Inflammatory macrophage (primary cell): ENCODE measurements around the gene PPP2R2B.

Experiments
- DNase-seq, 2 donors: peaks; one replicate each; pipeline ENCODE4 v3.0.0-alpha.2; 2020 to 2022

The PPP2R2B gene

GRCh38 chr5:146690880-146691355 lies 187.6 kb downstream of the PPP2R2B start:
- no peak for DNase-seq

- DNase-seq: no peak
Observed at GRCh38 chr5:146687630-146688029, 190.9 kb downstream of the PPP2R2B start.

GRCh38 chr5:146683861-146684260 lies 194.7 kb downstream of the PPP2R2B start:
- no peak for DNase-seq

GRCh38 chr5:146682899-146683532 lies 195.5 kb downstream of the PPP2R2B start:
- no peak for DNase-seq

- no peak for DNase-seq
Observed at GRCh38 chr5:146681585-146682105, 196.9 kb downstream of the PPP2R2B start.

GRCh38 chr5:146680846-146681584 lies 197.5 kb downstream of the PPP2R2B start:
- DNase-seq: no peak

GRCh38 chr5:146675636-146676035 lies 202.9 kb downstream of the PPP2R2B start:
- DNase-seq: no peak

- no peak for DNase-seq
Observed at GRCh38 chr5:146672866-146673265, 205.7 kb downstream of the PPP2R2B start.

GRCh38 chr5:146671561-146672295 lies 206.8 kb downstream of the PPP2R2B start:
- no peak for DNase-seq

- DNase-seq: no peak
Observed at GRCh38 chr5:146669656-146670055, 208.9 kb downstream of the PPP2R2B start.

GRCh38 chr5:146667633-146668272 lies 210.8 kb downstream of the PPP2R2B start:
- DNase-seq: no peak

GRCh38 chr5:146662229-146662628 lies 216.3 kb downstream of the PPP2R2B start:
- DNase-seq: peak; percentile 39 to 52

- DNase-seq: no peak
Observed at GRCh38 chr5:146660376-146660960, 218.1 kb downstream of the PPP2R2B start.

- DNase-seq: no peak
Observed at GRCh38 chr5:146659961-146660360, 218.6 kb downstream of the PPP2R2B start.

GRCh38 chr5:146656703-146657102 lies 221.9 kb downstream of the PPP2R2B start:
- no peak for DNase-seq

GRCh38 chr5:146653560-146653959 lies 225.0 kb downstream of the PPP2R2B start:
- no peak for DNase-seq

GRCh38 chr5:146652547-146652946 lies 226.0 kb downstream of the PPP2R2B start:
- no peak for DNase-seq

- DNase-seq: no peak
Observed at GRCh38 chr5:146647656-146648199, 230.8 kb downstream of the PPP2R2B start.

GRCh38 chr5:146646441-146646840 lies 232.1 kb downstream of the PPP2R2B start:
- DNase-seq: no peak

GRCh38 chr5:146645342-146645741 lies 233.2 kb downstream of the PPP2R2B start:
- DNase-seq: no peak

GRCh38 chr5:146644831-146645230 lies 233.7 kb downstream of the PPP2R2B start:
- DNase-seq: no peak

GRCh38 chr5:146643776-146644175 lies 234.8 kb downstream of the PPP2R2B start:
- no peak for DNase-seq
